Natural killer cell (primary cell): ENCODE measurements around the gene KTN1. TPM values are rescaled to one million over a fixed set of nuclear protein-coding genes. Genes with fewer than 3 reads are reported as not detected.
A peak's percentile ranks its signal among the peaks of the same experiment; 100 is the strongest.

Source experiments
- ATAC-seq, 3 donors: fragments of 150-1000 bp in 2 of 3; fragments of 200-7000 bp in 1 of 3; cut with Tn5 transposase; 1 replicate in 1 of 3; 2 replicates in 2 of 3; pipeline ENCODE4 v1.10.0; 2021; ENCODE audit warnings: mild to moderate bottlenecking in 2 of 3, moderate library complexity in 2 of 3
- DNase-seq, 2 donors: peaks; one replicate each; pipeline versions ENCODE4 v3.0.0 to v3.0.0-alpha.2; 2013 to 2021; ENCODE audit warnings: mixed read lengths in 1 of 2
- H3K27ac ChIP-seq: one replicate; pipeline ENCODE4 v1.5.1; 2013; ENCODE audit warnings: mild to moderate bottlenecking, low read length
- H3K27me3 ChIP-seq: one replicate; pipeline ENCODE4 v1.6.1; 2013; ENCODE audit warnings: low read length; ENCODE audit not compliant: control insufficient read depth, insufficient read depth
- H3K36me3 ChIP-seq: one replicate; pipeline ENCODE4 v1.6.1; 2013; ENCODE audit warnings: low read length; ENCODE audit not compliant: control insufficient read depth, insufficient read depth
- H3K4me1 ChIP-seq: one replicate; pipeline ENCODE4 v1.6.1; 2013; ENCODE audit warnings: low read length; ENCODE audit not compliant: control insufficient read depth, insufficient read depth
- H3K4me3 ChIP-seq: one replicate; pipeline ENCODE4 v1.5.1; 2013; ENCODE audit warnings: low read length
- H3K9me3 ChIP-seq: one replicate; pipeline ENCODE4 v1.6.1; 2013; ENCODE audit warnings: low read length; ENCODE audit not compliant: control insufficient read depth, insufficient read depth
- H3K27ac Mint-ChIP-seq, 2 donors: one replicate each; pipeline ENCODE4 v1.8.0; 2022; ENCODE audit warnings: mild to moderate bottlenecking in 2 of 2, mixed read lengths in 2 of 2, moderate library complexity in 1 of 2
- H3K27me3 Mint-ChIP-seq, 2 donors: one replicate each; pipeline ENCODE4 v1.8.0; 2022; ENCODE audit warnings: low read depth in 2 of 2, mixed read lengths in 2 of 2
- H3K36me3 Mint-ChIP-seq: one replicate; pipeline ENCODE4 v1.8.0; 2022; ENCODE audit warnings: mixed read lengths
- H3K4me1 Mint-ChIP-seq, 2 donors: one replicate each; pipeline ENCODE4 v1.8.0; 2022; ENCODE audit warnings: mixed read lengths in 2 of 2
- H3K4me3 Mint-ChIP-seq: one replicate; pipeline ENCODE4 v1.8.0; 2022; ENCODE audit warnings: mild to moderate bottlenecking, moderate library complexity, mixed read lengths
- H3K9me3 Mint-ChIP-seq, 2 donors: one replicate each; pipeline ENCODE4 v1.8.0; 2022; ENCODE audit warnings: mixed read lengths in 2 of 2
- WGBS: methylation state at CpG from one replicate; pipeline ENCODE4 v1.1.7; 2013; ENCODE audit warnings: missing lambda C conversion rate; ENCODE audit not compliant: insufficient coverage; 5-methylcytosine and 5-hydroxymethylcytosine counted together
- intact Hi-C: fragments of 100-400 bp; cut with micrococcal nuclease; formaldehyde crosslinking; loops from one replicate; pipeline ENCODE4 v1.14.2; 2022
- total RNA-seq, 4 donors: library from RNA; stranded (reverse); fragments of 120-200 nt in 1 of 4; gene quantifications; one replicate each; pipeline versions ENCODE4 v1.2.3 to v1.2.4, GENCODE V29; 2013 to 2022
- TF ChIP-seq, protein P1 (sequence below): fragments of 200-600 bp; IDR thresholded peaks from one replicate; pipeline ENCODE4 v1.8.0; 2022; ENCODE audit warnings: antibody characterized with exemption

Gene KTN1
- total RNA-seq: 10 to 100 TPM; 63.1 to 96.7 (median 72.8) TPM
- total RNA-seq (2013): 160 TPM

DNA sequence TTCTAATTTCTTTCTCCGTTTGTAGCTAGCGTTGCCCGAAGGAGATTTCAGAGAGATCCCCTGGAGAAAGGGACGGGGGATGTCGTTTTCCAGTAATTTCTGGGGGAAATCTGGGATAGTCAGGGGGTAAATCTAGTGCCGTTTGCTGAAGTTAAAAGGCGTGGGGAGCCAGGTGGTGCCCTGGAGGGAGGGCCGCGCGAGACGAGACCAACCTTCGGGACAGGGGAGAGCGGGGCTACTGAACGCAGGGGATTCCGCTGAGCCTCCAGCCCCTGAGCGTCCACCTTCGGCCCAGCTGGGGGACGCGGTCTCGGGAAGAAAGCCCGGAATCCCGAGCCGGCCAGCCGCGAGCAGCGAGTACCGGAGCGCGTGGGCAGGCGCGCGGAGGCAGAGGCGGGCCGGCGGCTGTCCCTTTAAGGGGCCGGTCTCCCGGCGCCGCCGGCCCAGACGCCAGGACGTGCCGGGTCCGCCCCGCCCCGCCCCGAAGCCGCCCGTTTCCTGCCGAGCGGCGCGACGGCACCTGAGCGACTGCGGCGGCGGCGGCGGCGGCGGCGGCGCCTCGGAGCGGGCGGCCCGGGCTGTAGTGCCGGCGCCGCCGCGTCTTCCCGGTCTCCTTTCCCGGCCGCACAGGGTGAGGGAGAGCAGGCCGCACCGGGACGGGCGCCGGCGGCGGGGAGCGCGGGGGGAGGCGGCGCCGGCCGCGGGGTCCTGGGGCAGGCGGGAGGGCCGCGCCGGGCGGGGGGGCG, at the start of gene KTN1:
Gene KTN1 (plus strand): TSS at position 484 of the 746 bp plus-strand sequence. CDS start 31,842 bp downstream, outside the sequence.
- TF ChIP-seq, protein P1, sequence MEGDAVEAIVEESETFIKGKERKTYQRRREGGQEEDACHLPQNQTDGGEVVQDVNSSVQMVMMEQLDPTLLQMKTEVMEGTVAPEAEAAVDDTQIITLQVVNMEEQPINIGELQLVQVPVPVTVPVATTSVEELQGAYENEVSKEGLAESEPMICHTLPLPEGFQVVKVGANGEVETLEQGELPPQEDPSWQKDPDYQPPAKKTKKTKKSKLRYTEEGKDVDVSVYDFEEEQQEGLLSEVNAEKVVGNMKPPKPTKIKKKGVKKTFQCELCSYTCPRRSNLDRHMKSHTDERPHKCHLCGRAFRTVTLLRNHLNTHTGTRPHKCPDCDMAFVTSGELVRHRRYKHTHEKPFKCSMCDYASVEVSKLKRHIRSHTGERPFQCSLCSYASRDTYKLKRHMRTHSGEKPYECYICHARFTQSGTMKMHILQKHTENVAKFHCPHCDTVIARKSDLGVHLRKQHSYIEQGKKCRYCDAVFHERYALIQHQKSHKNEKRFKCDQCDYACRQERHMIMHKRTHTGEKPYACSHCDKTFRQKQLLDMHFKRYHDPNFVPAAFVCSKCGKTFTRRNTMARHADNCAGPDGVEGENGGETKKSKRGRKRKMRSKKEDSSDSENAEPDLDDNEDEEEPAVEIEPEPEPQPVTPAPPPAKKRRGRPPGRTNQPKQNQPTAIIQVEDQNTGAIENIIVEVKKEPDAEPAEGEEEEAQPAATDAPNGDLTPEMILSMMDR: no peak
- WGBS: under 1% methylated on average over 96 of the region's 96 CpGs
- Mint-ChIP-seq H3K9me3 (no peaks in the 10 kb centered on the region), H3K4me1 (peaks cover 24 to 27% of the 10 kb centered on the region in 2 donors), H3K36me3 (no peaks in the 10 kb centered on the region), H3K27me3 (no peaks in the 10 kb centered on the region), H3K4me3 (peak within 1 kb of the TSS; percentile 97), H3K27ac (peak within 1 kb of the TSS; percentile 90 to 91)
- Histone ChIP-seq H3K4me3 (peak within 1 kb of the TSS; percentile 83), H3K27me3 (no peaks in the 10 kb centered on the region), H3K27ac (peak within 1 kb of the TSS; percentile 83), H3K9me3 (no peaks in the 10 kb centered on the region), H3K36me3 (no peaks in the 10 kb centered on the region), H3K4me1 (peaks cover 18% of the 10 kb centered on the region)
- DNase-seq (peak; percentile 83 to 89), ATAC-seq (peak; percentile 88 to 95 (median 90))
- intact Hi-C loops: loop anchor here (2.0 to 5.0 kb wide), 4 partner anchors 367 to 678 kb away; partner anchors contain the start of genes GCH1, MAPK1IP1L and PELI2

GRCh38 chr14:55530464-55530863, 49.5 kb upstream of the KTN1 start:
- DNase-seq (no peak), ATAC-seq (no peak)
- H3K27ac Mint-ChIP-seq: no peak overlapping the region
- Histone ChIP-seq H3K9me3 (no peaks in the 10 kb centered on the region), H3K27me3 (no peaks in the 10 kb centered on the region), H3K4me3 (no peak overlapping the region), H3K36me3 (no peaks in the 10 kb centered on the region), H3K4me1 (no peaks in the 10 kb centered on the region), H3K27ac (no peak overlapping the region)
- TF ChIP-seq, protein P1: no peak
- no peaks in the 10 kb centered on the region for H3K9me3 Mint-ChIP-seq
- H3K4me1 Mint-ChIP-seq: no peaks in the 10 kb centered on the region
- peaks cover 0 to 9% of the 10 kb centered on the region in 2 donors for H3K27me3 Mint-ChIP-seq
- no peaks in the 10 kb centered on the region for H3K36me3 Mint-ChIP-seq
- H3K4me3 Mint-ChIP-seq: no peak overlapping the region
- WGBS: 91% methylated on average over 3 of the region's 3 CpGs
- intact Hi-C loops: no loop called here

- no peak overlapping the region for H3K27ac ChIP-seq
- H3K4me1 Mint-ChIP-seq: no peaks in the 10 kb centered on the region
- no peaks in the 10 kb centered on the region for H3K27me3 ChIP-seq
- no peaks in the 10 kb centered on the region for H3K9me3 ChIP-seq
- ATAC-seq: no peak
- DNase-seq: no peak
- intact Hi-C loops: no loop called here
- H3K4me1 ChIP-seq: no peaks in the 10 kb centered on the region
- no peak overlapping the region for H3K27ac Mint-ChIP-seq
- H3K4me3 Mint-ChIP-seq: no peak overlapping the region
- 89% methylated on average over 7 of the region's 7 CpGs for WGBS
- TF ChIP-seq, protein P1: no peak
- no peaks in the 10 kb centered on the region for H3K36me3 ChIP-seq
- no peak overlapping the region for H3K4me3 ChIP-seq
- H3K27me3 Mint-ChIP-seq: peaks cover 0 to 8% of the 10 kb centered on the region in 2 donors
- H3K36me3 Mint-ChIP-seq: peaks cover 7% of the 10 kb centered on the region
- peaks cover 3% of the 10 kb centered on the region in 2 donors for H3K9me3 Mint-ChIP-seq
These were observed 47.2 kb upstream of the KTN1 start for GRCh38 chr14:55532645-55533344.
